SK-N-SH treated with all-trans-retinoic acid at 6 μM for 48 hours (cell line): Measurements from ENCODE around the gene GRN.

Source experiments
- BACH2 ChIP-seq: fragments of 250-450 bp; sonication (Bioruptor Pico); IDR thresholded peaks from 2 replicates; pipeline ENCODE4 v1.9.0; 2021; ENCODE audit warnings: mild to moderate bottlenecking, borderline replicate concordance
- GLIS3 ChIP-seq: fragments of 250-450 bp; sonication (Bioruptor Pico); IDR thresholded peaks from 2 replicates; pipeline ENCODE4 v1.5.0; 2020; ENCODE audit warnings: mild to moderate bottlenecking, moderate library complexity
- PATZ1 ChIP-seq: fragments of 250-450 bp; sonication (Bioruptor Pico); IDR thresholded peaks from 2 replicates; pipeline ENCODE4 v1.8.0; 2020; ENCODE audit warnings: mild to moderate bottlenecking, moderate library complexity, borderline replicate concordance
- TCF4 ChIP-seq: fragments of 250-450 bp; sonication (Bioruptor Pico); IDR thresholded peaks from 2 replicates; pipeline ENCODE4 v1.8.0; 2021; ENCODE audit warnings: mild to moderate bottlenecking, moderate library complexity, borderline replicate concordance
- TOX ChIP-seq: fragments of 250-450 bp; sonication (Bioruptor Pico); IDR thresholded peaks from 2 replicates; pipeline ENCODE4 v1.8.0; 2021; ENCODE audit warnings: mild to moderate bottlenecking, moderate library complexity, borderline replicate concordance

- no peak for TF ChIP-seq BACH2 (CRISPR knock-in tag)
- no peak for TF ChIP-seq TOX
- TF ChIP-seq PATZ1 (CRISPR knock-in tag), result no peak
- TF ChIP-seq GLIS3, result no peak
- TF ChIP-seq TCF4 (CRISPR knock-in tag), result no peak
Observed at GRCh38 chr17:44367231-44367979, 22.3 kb downstream of the GRN start.
